ENCODE results near the gene TRIP6. TPM values are rescaled to one million over a fixed set of nuclear protein-coding genes. Genes with fewer than 3 reads are reported as not detected.
A peak's percentile ranks its signal among the peaks of the same experiment; 100 is the strongest.

TRIP6 gene
- total RNA-seq, 2 donors from 2014 or later, result 107 to 114 TPM

- H3K4me3 Mint-ChIP-seq, result peak overlapping the region; percentile 56
- Histone ChIP-seq H3K27ac (ENCODE audit: low read depth, low read length) (no peak overlapping the region), H3K36me3 (ENCODE audit: control insufficient read depth, insufficient read depth, low read length) (no peaks in the 10 kb centered on the region), H3K4me1 (ENCODE audit: control insufficient read depth, insufficient read depth, low read length) (no peaks in the 10 kb centered on the region), H3K9ac (ENCODE audit: extremely low read depth, low read length, poor library complexity, severe bottlenecking) (no peak overlapping the region), H3K9me3 (ENCODE audit: control insufficient read depth, low read length) (no peaks in the 10 kb centered on the region), H3K4me3 (ENCODE audit: low read length) (no peak overlapping the region), H3K27me3 (ENCODE audit: control insufficient read depth, insufficient read depth, low read length, poor library complexity, severe bottlenecking) (peaks cover 9% of the 10 kb centered on the region)
- DNase-seq, result peak; percentile 71
- no peak overlapping the region for H3K27ac Mint-ChIP-seq
- no peaks in the 10 kb centered on the region for H3K9me3 Mint-ChIP-seq
- peaks cover 2% of the 10 kb centered on the region for H3K36me3 Mint-ChIP-seq (ENCODE audit: low read depth)
- 54 to 55% methylated on average over 23 to 40 of the region's 40 CpGs for WGBS, 2 experiments (ENCODE audit: insufficient coverage in 1 of 2, insufficient read length in 1 of 2)
- peaks cover 9% of the 10 kb centered on the region for H3K27me3 Mint-ChIP-seq (ENCODE audit: insufficient read depth)
- TF ChIP-seq, protein P1, sequence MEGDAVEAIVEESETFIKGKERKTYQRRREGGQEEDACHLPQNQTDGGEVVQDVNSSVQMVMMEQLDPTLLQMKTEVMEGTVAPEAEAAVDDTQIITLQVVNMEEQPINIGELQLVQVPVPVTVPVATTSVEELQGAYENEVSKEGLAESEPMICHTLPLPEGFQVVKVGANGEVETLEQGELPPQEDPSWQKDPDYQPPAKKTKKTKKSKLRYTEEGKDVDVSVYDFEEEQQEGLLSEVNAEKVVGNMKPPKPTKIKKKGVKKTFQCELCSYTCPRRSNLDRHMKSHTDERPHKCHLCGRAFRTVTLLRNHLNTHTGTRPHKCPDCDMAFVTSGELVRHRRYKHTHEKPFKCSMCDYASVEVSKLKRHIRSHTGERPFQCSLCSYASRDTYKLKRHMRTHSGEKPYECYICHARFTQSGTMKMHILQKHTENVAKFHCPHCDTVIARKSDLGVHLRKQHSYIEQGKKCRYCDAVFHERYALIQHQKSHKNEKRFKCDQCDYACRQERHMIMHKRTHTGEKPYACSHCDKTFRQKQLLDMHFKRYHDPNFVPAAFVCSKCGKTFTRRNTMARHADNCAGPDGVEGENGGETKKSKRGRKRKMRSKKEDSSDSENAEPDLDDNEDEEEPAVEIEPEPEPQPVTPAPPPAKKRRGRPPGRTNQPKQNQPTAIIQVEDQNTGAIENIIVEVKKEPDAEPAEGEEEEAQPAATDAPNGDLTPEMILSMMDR (conservative IDR thresholded peaks at IDR 0.05), result no peak
- H3K4me1 Mint-ChIP-seq, result peaks cover 10% of the 10 kb centered on the region
Observed at GRCh38 chr7:100893910-100894721, 26.9 kb downstream of the TRIP6 start.

GRCh38 chr7:100894860-100895700, 27.9 kb downstream of the TRIP6 start:
- Histone ChIP-seq H3K9ac (ENCODE audit: extremely low read depth, low read length, poor library complexity, severe bottlenecking) (no peak overlapping the region), H3K4me3 (ENCODE audit: low read length) (peak overlapping the region; percentile 73), H3K27ac (ENCODE audit: low read depth, low read length) (no peak overlapping the region), H3K36me3 (ENCODE audit: control insufficient read depth, insufficient read depth, low read length) (no peaks in the 10 kb centered on the region), H3K4me1 (ENCODE audit: control insufficient read depth, insufficient read depth, low read length) (no peaks in the 10 kb centered on the region), H3K27me3 (ENCODE audit: control insufficient read depth, insufficient read depth, low read length, poor library complexity, severe bottlenecking) (peaks cover 9% of the 10 kb centered on the region), H3K9me3 (ENCODE audit: control insufficient read depth, low read length) (no peaks in the 10 kb centered on the region)
- Mint-ChIP-seq H3K36me3 (ENCODE audit: low read depth) (peaks cover 2% of the 10 kb centered on the region), H3K9me3 (no peaks in the 10 kb centered on the region), H3K4me3 (peak overlapping the region; percentile 56), H3K27ac (no peak overlapping the region), H3K4me1 (peaks cover 10% of the 10 kb centered on the region), H3K27me3 (ENCODE audit: insufficient read depth) (peaks cover 9% of the 10 kb centered on the region)
- WGBS, 2 experiments (ENCODE audit: insufficient coverage in 1 of 2, insufficient read length in 1 of 2), result 0 to 3% methylated on average over 7 to 83 of the region's 83 CpGs
- TF ChIP-seq, protein P1 (conservative IDR thresholded peaks at IDR 0.05), result peak; percentile 96
- DNase-seq, result peak; percentile 94

- H3K27me3 ChIP-seq (ENCODE audit: control insufficient read depth, insufficient read depth, low read length, poor library complexity, severe bottlenecking), result peaks cover 9% of the 10 kb centered on the region
- DNase-seq, result no peak
- Mint-ChIP-seq H3K9me3 (no peaks in the 10 kb centered on the region), H3K4me3 (peak within 1 kb of the TSS; percentile 56), H3K36me3 (ENCODE audit: low read depth) (peaks cover 2% of the 10 kb centered on the region), H3K27ac (peak within 1 kb of the TSS; percentile 54), H3K27me3 (ENCODE audit: insufficient read depth) (peaks cover 9% of the 10 kb centered on the region), H3K4me1 (peaks cover 10% of the 10 kb centered on the region)
- peak within 1 kb of the TSS; percentile 73 for H3K4me3 ChIP-seq (ENCODE audit: low read length)
- no peak within 1 kb of the TSS for H3K27ac ChIP-seq (ENCODE audit: low read depth, low read length)
- TF ChIP-seq, protein P1 (conservative IDR thresholded peaks at IDR 0.05), result no peak
- H3K4me1 ChIP-seq (ENCODE audit: control insufficient read depth, insufficient read depth, low read length), result no peaks in the 10 kb centered on the region
- no peaks in the 10 kb centered on the region for H3K9me3 ChIP-seq (ENCODE audit: control insufficient read depth, low read length)
- 0 to 1% methylated on average over 5 to 24 of the region's 32 CpGs for WGBS, 2 experiments (ENCODE audit: insufficient coverage in 1 of 2, insufficient read length in 1 of 2)
- no peaks in the 10 kb centered on the region for H3K36me3 ChIP-seq (ENCODE audit: control insufficient read depth, insufficient read depth, low read length)
- H3K9ac ChIP-seq (ENCODE audit: extremely low read depth, low read length, poor library complexity, severe bottlenecking), result no peak within 1 kb of the TSS
Observed at GRCh38 chr7:100895701-100895955, 28.4 kb downstream of the TRIP6 start, which contains the start of gene ACHE. ACHE (minus strand) TSS chr7:100895888; CDS start chr7:100894232, 1,656 bp downstream.

All from endodermal cell (in vitro differentiated cells).